Endothelial cell of hepatic sinusoid (primary cell): ENCODE results near the gene CRAT.

ENCODE experiments used
- in situ Hi-C: cut with HindIII; loops from 2 replicates; pipeline ENCODE4 v1.10.0; 2017; ENCODE audit warnings: low sequenced_read_pairs

CRAT gene

GRCh38 chr9:129069862-129070641 lies 40.5 kb downstream of the CRAT start:
- in situ Hi-C loops, result no loop called here

GRCh38 chr9:129068990-129069861 lies 41.4 kb downstream of the CRAT start:
- in situ Hi-C loops, result no loop called here

- in situ Hi-C loops, result no loop called here
Observed at GRCh38 chr9:129068110-129068509, 42.5 kb downstream of the CRAT start.

GRCh38 chr9:129064499-129064908 lies 46.1 kb downstream of the CRAT start:
- in situ Hi-C loops, result no loop called here

- in situ Hi-C loops, result no loop called here
Observed at GRCh38 chr9:129063061-129063460, 47.5 kb downstream of the CRAT start.

- in situ Hi-C loops, result no loop called here
Observed at GRCh38 chr9:129060991-129061390, 49.6 kb downstream of the CRAT start.

- in situ Hi-C loops, result no loop called here
Observed at GRCh38 chr9:129059796-129060785, 50.5 kb downstream of the CRAT start.

- in situ Hi-C loops, result no loop called here
Observed at GRCh38 chr9:129058965-129059795, 51.4 kb downstream of the CRAT start.

GRCh38 chr9:129054163-129054851 lies 56.3 kb downstream of the CRAT start:
- in situ Hi-C loops, result no loop called here

GRCh38 chr9:129053020-129053419 lies 57.6 kb downstream of the CRAT start:
- in situ Hi-C loops, result no loop called here

- in situ Hi-C loops, result no loop called here
Observed at GRCh38 chr9:129052592-129052991, 58.0 kb downstream of the CRAT start.
